DOHH2 (cell line): ENCODE data around the gene NAP1L5.

ENCODE experiments used
- H3F3A ChIP-seq: fragments of 200-600 bp; sonication (generic), shearing (Covaris generic); 2 replicates; pipeline ENCODE4 v1.6.0; 2016; ENCODE audit warnings: antibody characterized with exemption, mild to moderate bottlenecking; ENCODE audit not compliant: control insufficient read depth, insufficient read depth
- H3K27ac ChIP-seq: fragments of 200-600 bp; sonication (generic); 2 replicates; pipeline ENCODE4 v1.5.1; 2014; ENCODE audit warnings: low read depth, mild to moderate bottlenecking, low read length, moderate library complexity
- H3K27me3 ChIP-seq: fragments of 200-600 bp; sonication (generic); 2 replicates; pipeline ENCODE4 v1.6.1; 2014; ENCODE audit warnings: mild to moderate bottlenecking, low read length, mixed read lengths; ENCODE audit not compliant: control insufficient read depth
- H3K36me3 ChIP-seq: fragments of 200-600 bp; sonication (generic); 2 replicates; pipeline ENCODE4 v1.6.1; 2014; ENCODE audit warnings: mild to moderate bottlenecking, low read length, moderate library complexity, mixed read lengths; ENCODE audit not compliant: control insufficient read depth
- H3K4me1 ChIP-seq: fragments of 200-600 bp; sonication (generic); 2 replicates; pipeline ENCODE4 v1.6.1; 2014; ENCODE audit warnings: mild to moderate bottlenecking, low read length, mixed read lengths; ENCODE audit not compliant: control insufficient read depth
- H3K4me2 ChIP-seq: fragments of 200-600 bp; sonication (generic); 2 replicates; pipeline ENCODE4 v1.6.0; 2014; ENCODE audit warnings: mild to moderate bottlenecking, low read length, moderate library complexity
- H3K4me3 ChIP-seq: fragments of 200-600 bp; sonication (generic); 2 replicates; pipeline ENCODE4 v1.5.1; 2014; ENCODE audit warnings: mild to moderate bottlenecking, low read length, mixed read lengths
- H3K79me2 ChIP-seq: fragments of 200-600 bp; sonication (generic); 2 replicates; pipeline ENCODE4 v1.6.1; 2014; ENCODE audit warnings: mild to moderate bottlenecking, low read length, mixed read lengths; ENCODE audit not compliant: control insufficient read depth
- H3K9me2 ChIP-seq: fragments of 200-600 bp; sonication (generic); replicated peaks from 2 replicates; pipeline ENCODE4 v1.6.1; 2014; ENCODE audit warnings: mild to moderate bottlenecking, low read length, mixed read lengths; ENCODE audit not compliant: control insufficient read depth
- H3K9me3 ChIP-seq: fragments of 200-600 bp; sonication (generic); 2 replicates; pipeline ENCODE4 v1.6.1; 2014; ENCODE audit warnings: antibody characterized with exemption, low read length, mixed read lengths; ENCODE audit not compliant: control insufficient read depth, insufficient read depth
- H4K20me1 ChIP-seq: fragments of 200-600 bp; sonication (generic); 2 replicates; pipeline ENCODE4 v1.6.0; 2014; ENCODE audit warnings: low read depth, mild to moderate bottlenecking, antibody characterized with exemption, low read length, moderate library complexity; ENCODE audit not compliant: control insufficient read depth, insufficient read depth
- EZH2phosphoT487 ChIP-seq: fragments of 200-600 bp; sonication (generic); IDR thresholded peaks from 2 replicates; pipeline ENCODE4 v1.6.1; 2017; ENCODE audit warnings: borderline replicate concordance, mild to moderate bottlenecking, antibody characterized with exemption, low read length, moderate library complexity, mixed read lengths
- TF ChIP-seq, protein P1 (sequence below): fragments of 200-600 bp; sonication (generic); IDR thresholded peaks from one replicate; pipeline ENCODE4 v1.5.1; 2014; ENCODE audit warnings: antibody characterized with exemption, mild to moderate bottlenecking, low read depth, low read length; ENCODE audit not compliant: poor library complexity, severe bottlenecking

NAP1L5 gene

DNA sequence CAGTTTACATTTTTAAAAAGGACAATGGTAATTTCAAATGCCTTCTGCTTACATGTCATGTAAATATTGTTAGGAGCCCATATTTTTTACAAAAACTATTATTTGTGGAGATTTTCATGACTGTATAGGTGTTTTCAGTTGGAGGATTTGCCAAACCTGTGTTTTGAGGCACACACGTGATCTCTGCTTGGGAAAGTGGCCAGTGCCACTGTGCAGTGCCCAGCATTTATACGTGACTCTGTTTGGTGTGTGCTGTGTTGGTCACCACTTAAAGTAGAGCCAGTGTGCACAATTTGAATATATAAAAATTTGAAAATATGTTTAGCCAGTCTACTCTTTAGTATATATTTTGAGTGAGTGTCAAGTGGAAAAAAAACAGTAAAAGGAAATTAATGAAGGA is 26.8 kb upstream of the NAP1L5 start:
- Histone ChIP-seq H3K27me3 (no peaks in the 10 kb centered on the region), H3K4me2 (no peak overlapping the region), H3K27ac (no peak overlapping the region), H3K36me3 (no peaks in the 10 kb centered on the region), H3K9me3 (no peaks in the 10 kb centered on the region), H3K4me1 (no peaks in the 10 kb centered on the region), H4K20me1 (no peaks in the 10 kb centered on the region), H3K79me2 (no peaks in the 10 kb centered on the region), H3K9me2 (no peaks in the 10 kb centered on the region), H3F3A (no peaks in the 10 kb centered on the region), H3K4me3 (no peak overlapping the region)
- TF ChIP-seq, protein P1, sequence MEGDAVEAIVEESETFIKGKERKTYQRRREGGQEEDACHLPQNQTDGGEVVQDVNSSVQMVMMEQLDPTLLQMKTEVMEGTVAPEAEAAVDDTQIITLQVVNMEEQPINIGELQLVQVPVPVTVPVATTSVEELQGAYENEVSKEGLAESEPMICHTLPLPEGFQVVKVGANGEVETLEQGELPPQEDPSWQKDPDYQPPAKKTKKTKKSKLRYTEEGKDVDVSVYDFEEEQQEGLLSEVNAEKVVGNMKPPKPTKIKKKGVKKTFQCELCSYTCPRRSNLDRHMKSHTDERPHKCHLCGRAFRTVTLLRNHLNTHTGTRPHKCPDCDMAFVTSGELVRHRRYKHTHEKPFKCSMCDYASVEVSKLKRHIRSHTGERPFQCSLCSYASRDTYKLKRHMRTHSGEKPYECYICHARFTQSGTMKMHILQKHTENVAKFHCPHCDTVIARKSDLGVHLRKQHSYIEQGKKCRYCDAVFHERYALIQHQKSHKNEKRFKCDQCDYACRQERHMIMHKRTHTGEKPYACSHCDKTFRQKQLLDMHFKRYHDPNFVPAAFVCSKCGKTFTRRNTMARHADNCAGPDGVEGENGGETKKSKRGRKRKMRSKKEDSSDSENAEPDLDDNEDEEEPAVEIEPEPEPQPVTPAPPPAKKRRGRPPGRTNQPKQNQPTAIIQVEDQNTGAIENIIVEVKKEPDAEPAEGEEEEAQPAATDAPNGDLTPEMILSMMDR, result no peak
- no peak for TF ChIP-seq EZH2phosphoT487

DNA sequence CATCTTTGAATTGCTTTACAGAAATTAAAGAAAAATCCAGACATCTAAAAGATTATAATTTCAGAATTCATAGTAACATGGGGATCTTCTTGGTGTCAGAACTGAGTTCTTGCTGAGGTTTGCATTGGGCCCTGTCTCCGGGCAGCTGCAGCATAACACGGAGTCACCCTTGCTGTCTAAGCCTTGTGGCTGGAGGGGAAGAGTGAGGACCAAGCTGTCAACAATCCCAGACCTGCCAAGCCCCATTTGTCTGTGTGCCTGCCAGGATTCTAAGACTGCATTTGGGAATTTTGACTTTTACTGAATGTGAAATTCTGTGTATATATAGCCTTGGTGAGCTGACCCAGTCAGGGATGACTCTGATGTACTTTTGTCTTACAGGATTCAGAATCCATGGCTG is 25.2 kb upstream of the NAP1L5 start:
- H3K79me2 ChIP-seq, result no peaks in the 10 kb centered on the region
- H3K36me3 ChIP-seq, result no peaks in the 10 kb centered on the region
- H3F3A ChIP-seq, result no peaks in the 10 kb centered on the region

DNA sequence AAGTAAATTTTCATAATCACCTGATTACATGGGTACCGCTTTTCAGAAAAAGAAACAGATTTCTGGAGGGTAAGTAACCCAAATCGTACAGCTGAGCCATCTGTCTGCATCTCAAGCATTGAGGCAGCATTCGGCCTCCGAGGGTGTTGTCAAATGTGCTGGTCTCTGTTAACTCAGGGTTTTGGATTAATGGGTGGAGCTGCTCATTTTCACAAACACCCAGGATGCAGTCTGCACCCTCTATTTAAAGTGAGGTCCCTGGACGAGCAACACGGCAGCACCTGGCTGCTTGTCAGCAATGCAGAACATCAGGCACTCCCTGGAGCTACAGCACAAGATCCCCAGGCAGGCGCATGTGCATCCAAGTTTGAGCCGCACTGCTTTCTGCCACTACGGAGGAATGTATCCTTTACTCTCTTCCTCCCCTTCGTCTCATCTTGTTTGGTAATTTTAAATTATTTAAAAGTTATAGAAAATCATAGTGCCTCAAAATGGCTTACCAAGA is 24.7 kb upstream of the NAP1L5 start:
- H3F3A ChIP-seq, result no peaks in the 10 kb centered on the region
- H3K36me3 ChIP-seq, result no peaks in the 10 kb centered on the region
- TF ChIP-seq, protein P1, result no peak
- TF ChIP-seq EZH2phosphoT487, result no peak
- no peak overlapping the region for H3K4me3 ChIP-seq
- no peaks in the 10 kb centered on the region for H3K4me1 ChIP-seq
- H3K4me2 ChIP-seq, result no peak overlapping the region
- no peak overlapping the region for H3K27ac ChIP-seq
- H4K20me1 ChIP-seq, result no peaks in the 10 kb centered on the region
- no peaks in the 10 kb centered on the region for H3K9me2 ChIP-seq
- no peaks in the 10 kb centered on the region for H3K27me3 ChIP-seq
- H3K79me2 ChIP-seq, result no peaks in the 10 kb centered on the region
- no peaks in the 10 kb centered on the region for H3K9me3 ChIP-seq

More for the DNA sequence above, 25.2 kb upstream of the NAP1L5 start:
- Histone ChIP-seq H3K4me1 (no peaks in the 10 kb centered on the region), H3K27ac (no peak overlapping the region), H3K27me3 (no peaks in the 10 kb centered on the region), H3K4me3 (no peak overlapping the region), H3K9me2 (no peaks in the 10 kb centered on the region), H3K4me2 (no peak overlapping the region), H3K9me3 (no peaks in the 10 kb centered on the region), H4K20me1 (no peaks in the 10 kb centered on the region)
- TF ChIP-seq, protein P1, result no peak
- TF ChIP-seq EZH2phosphoT487, result no peak
